RWPE2 (cell line): ENCODE results near the gene BCAS1.

Source experiments
- ATAC-seq: fragments of 200-7000 bp; cut with Tn5 transposase; 3 replicates; pipeline ENCODE4 v1.9.1; 2021; ENCODE audit warnings: low read depth
- DNase-seq: peaks from one replicate; pipeline ENCODE4 v3.0.0-alpha.2; 2020; ENCODE audit warnings: low spot score
- H3K27ac ChIP-seq: fragments of 450-650 bp; 2 replicates; pipeline ENCODE4 v1.5.1; 2017; ENCODE audit warnings: mild to moderate bottlenecking; ENCODE audit not compliant: poor library complexity, severe bottlenecking
- H3K27me3 ChIP-seq: fragments of 250-450 bp; sonication (Bioruptor Pico); 2 replicates; pipeline ENCODE4 v1.5.1; 2021; ENCODE audit warnings: mild to moderate bottlenecking, moderate library complexity; ENCODE audit not compliant: insufficient read depth, poor library complexity, severe bottlenecking
- H3K36me3 ChIP-seq: fragments of 250-450 bp; sonication (Bioruptor Pico); 2 replicates; pipeline ENCODE4 v1.5.1; 2020; ENCODE audit warnings: low read depth, mild to moderate bottlenecking, moderate library complexity
- H3K4me1 ChIP-seq: fragments of 250-450 bp; sonication (Bioruptor Pico); 2 replicates; pipeline ENCODE4 v1.5.1; 2021; ENCODE audit warnings: mild to moderate bottlenecking, moderate library complexity; ENCODE audit not compliant: insufficient read depth, poor library complexity, severe bottlenecking
- H3K4me3 ChIP-seq: fragments of 250-450 bp; sonication (Bioruptor Pico); 2 replicates; pipeline ENCODE4 v1.5.1; 2021; ENCODE audit warnings: mild to moderate bottlenecking, moderate library complexity; ENCODE audit not compliant: severe bottlenecking
- H3K9me3 ChIP-seq: fragments of 250-450 bp; sonication (Bioruptor Pico); 2 replicates; pipeline ENCODE4 v1.5.1; 2021; ENCODE audit warnings: mild to moderate bottlenecking, moderate library complexity; ENCODE audit not compliant: severe bottlenecking
- CTCF ChIP-seq: fragments of 450-650 bp; IDR thresholded peaks from one replicate; pipeline ENCODE4 v1.5.1; 2017; ENCODE audit warnings: mild to moderate bottlenecking, moderate library complexity; ENCODE audit not compliant: poor library complexity, severe bottlenecking

The BCAS1 gene

GRCh38 chr20:54085425-54085824 is 15.0 kb upstream of the BCAS1 start:
- no peak for TF ChIP-seq CTCF
- no peak overlapping the region for H3K4me3 ChIP-seq
- ATAC-seq (no peak), DNase-seq (no peak)
- peaks cover under 1% of the 10 kb centered on the region for H3K27me3 ChIP-seq
- no peaks in the 10 kb centered on the region for H3K9me3 ChIP-seq
- H3K36me3 ChIP-seq, result no peaks in the 10 kb centered on the region
- H3K27ac ChIP-seq, result no peak overlapping the region
- no peaks in the 10 kb centered on the region for H3K4me1 ChIP-seq

GRCh38 chr20:54084727-54085388 is 14.5 kb upstream of the BCAS1 start:
- Histone ChIP-seq H3K9me3 (no peaks in the 10 kb centered on the region), H3K4me1 (no peaks in the 10 kb centered on the region), H3K27me3 (peaks cover 4% of the 10 kb centered on the region), H3K36me3 (no peaks in the 10 kb centered on the region), H3K27ac (no peak overlapping the region), H3K4me3 (no peak overlapping the region)
- no peak for TF ChIP-seq CTCF
- no peak for ATAC-seq
- no peak for DNase-seq

GRCh38 chr20:54084193-54084592 is 13.8 kb upstream of the BCAS1 start:
- no peak for TF ChIP-seq CTCF
- no peak for DNase-seq
- H3K27me3 ChIP-seq, result peaks cover 4% of the 10 kb centered on the region
- H3K36me3 ChIP-seq, result no peaks in the 10 kb centered on the region
- no peak overlapping the region for H3K4me3 ChIP-seq
- no peak overlapping the region for H3K27ac ChIP-seq
- no peaks in the 10 kb centered on the region for H3K9me3 ChIP-seq
- ATAC-seq, result no peak
- H3K4me1 ChIP-seq, result no peaks in the 10 kb centered on the region

- H3K27ac ChIP-seq, result no peak overlapping the region
- H3K27me3 ChIP-seq, result peaks cover 4% of the 10 kb centered on the region
- H3K4me1 ChIP-seq, result no peaks in the 10 kb centered on the region
- ATAC-seq, result no peak
- no peak overlapping the region for H3K4me3 ChIP-seq
- no peaks in the 10 kb centered on the region for H3K36me3 ChIP-seq
- no peak for TF ChIP-seq CTCF
- DNase-seq, result no peak
- no peaks in the 10 kb centered on the region for H3K9me3 ChIP-seq
Observed at GRCh38 chr20:54083459-54083858, 13.1 kb upstream of the BCAS1 start.

GRCh38 chr20:54082100-54082499 is 11.7 kb upstream of the BCAS1 start:
- no peak for TF ChIP-seq CTCF
- Histone ChIP-seq H3K27me3 (peaks cover 4% of the 10 kb centered on the region), H3K4me3 (no peak overlapping the region), H3K9me3 (no peaks in the 10 kb centered on the region), H3K4me1 (no peaks in the 10 kb centered on the region), H3K27ac (no peak overlapping the region), H3K36me3 (no peaks in the 10 kb centered on the region)
- ATAC-seq (no peak), DNase-seq (no peak)
